K562 (cell line): ENCODE measurements around the gene RING1. TPM values are rescaled to one million over a fixed set of nuclear protein-coding genes. Genes with fewer than 3 reads are reported as not detected.

ENCODE experiments used
- BMI1 ChIP-seq: fragments of 150-350 bp; IDR thresholded peaks from 2 replicates; pipeline ENCODE4 v1.6.1; 2014; ENCODE audit warnings: low read length
- CBFA2T2 ChIP-seq: fragments of 450-650 bp; conservative IDR thresholded peaks from 2 replicates; pipeline ENCODE4 v1.6.1; 2017; ENCODE audit warnings: mild to moderate bottlenecking
- CTCF ChIP-seq, 3 experiments: IDR thresholded peaks in 2 of 3; conservative IDR thresholded peaks in 1 of 3; 2 replicates each; pipeline ENCODE4 v1.5.1; 2011 to 2012; ENCODE audit warnings: low read length in 3 of 3, mild to moderate bottlenecking in 3 of 3, control low read depth in 2 of 3, improper control_type of control experiment in 1 of 3, inconsistent platforms in 1 of 3, low read depth in 1 of 3, mixed read lengths in 1 of 3, moderate library complexity in 1 of 3; ENCODE audit not compliant: insufficient read depth in 2 of 3
- EP400 ChIP-seq: fragments of 450-650 bp; IDR thresholded peaks from 2 replicates; pipeline ENCODE4 v1.6.1; 2017; ENCODE audit warnings: antibody characterized with exemption, mild to moderate bottlenecking, moderate library complexity
- ESRRA ChIP-seq: fragments of 450-650 bp; IDR thresholded peaks from 2 replicates; pipeline ENCODE4 v1.6.1; 2014; ENCODE audit warnings: low read depth, mild to moderate bottlenecking, moderate library complexity, borderline replicate concordance
- HMGN3 ChIP-seq: IDR thresholded peaks from 2 replicates; pipeline ENCODE4 v1.6.1; 2011; ENCODE audit warnings: borderline replicate concordance, low read depth, mild to moderate bottlenecking, mixed read lengths, low read length; ENCODE audit not compliant: insufficient read length; ENCODE audit errors: extremely low read depth
- HNRNPUL1 ChIP-seq: fragments of 200-400 bp; formaldehyde crosslinking; IDR thresholded peaks from 2 replicates; pipeline ENCODE4 v1.6.1; 2017; ENCODE audit warnings: low read length
- KLF6 ChIP-seq: fragments of 250-450 bp; sonication (Bioruptor Pico); IDR thresholded peaks from 2 replicates; pipeline ENCODE4 v1.4.0; 2020; ENCODE audit warnings: mild to moderate bottlenecking, moderate library complexity, borderline replicate concordance
- LEF1 ChIP-seq: fragments of 450-650 bp; IDR thresholded peaks from 2 replicates; pipeline ENCODE4 v1.6.1; 2016; ENCODE audit warnings: mild to moderate bottlenecking
- MTA2 ChIP-seq: fragments of 450-650 bp; IDR thresholded peaks from 2 replicates; pipeline ENCODE4 v1.6.1; 2016; ENCODE audit warnings: low read depth
- POLR2G ChIP-seq: fragments of 200-400 bp; formaldehyde crosslinking; IDR thresholded peaks from 2 replicates; pipeline ENCODE4 v1.6.1; 2017; ENCODE audit warnings: low read depth, mild to moderate bottlenecking, antibody characterized with exemption, low read length, moderate library complexity
- RCOR1 ChIP-seq, 2 experiments: IDR thresholded peaks; 2 replicates each; pipeline ENCODE4 v1.6.1; 2012; ENCODE audit warnings: low read depth in 2 of 2, low read length in 2 of 2, borderline replicate concordance in 1 of 2, improper control_type of control experiment in 1 of 2
- TFE3 ChIP-seq: fragments of 450-650 bp; formaldehyde crosslinking; IDR thresholded peaks from 2 replicates; pipeline ENCODE4 v1.4.0; 2020; ENCODE audit warnings: mild to moderate bottlenecking, mixed read lengths
- TOE1 ChIP-seq, 2 experiments: fragments of 450-650 bp in 1 of 2; sonication (generic) in 1 of 2; formaldehyde crosslinking in 1 of 2; IDR thresholded peaks; 2 replicates each; pipeline versions ENCODE4 v1.7.1 to v1.8.0; 2016 to 2022; ENCODE audit warnings: borderline replicate concordance in 2 of 2, mild to moderate bottlenecking in 2 of 2, antibody characterized with exemption in 1 of 2, inconsistent platforms in 1 of 2, low read depth in 1 of 2, missing genetic modification reagents in 1 of 2, moderate library complexity in 1 of 2
- U2AF2 ChIP-seq: fragments of 200-400 bp; formaldehyde crosslinking; optimal IDR thresholded peaks from 2 replicates; pipeline ENCODE3; 2017; ENCODE audit warnings: low read depth, mild to moderate bottlenecking, low read length
- ZBTB26 ChIP-seq: fragments of 450-650 bp; formaldehyde crosslinking; IDR thresholded peaks from 2 replicates; pipeline ENCODE4 v1.4.0; 2022; ENCODE audit warnings: missing genetic modification characterization
- ZNF76 ChIP-seq: fragments of 250-450 bp; sonication (Bioruptor Pico); IDR thresholded peaks from 2 replicates; pipeline ENCODE4 v1.4.0; 2020; ENCODE audit warnings: mild to moderate bottlenecking, moderate library complexity, borderline replicate concordance
- polyA plus RNA-seq, 8 experiments: library from polyadenylated mRNA; depleted of rRNA in 4 of 8; stranded (reverse) in 5 of 8; unstranded in 3 of 8; fragments of >200 nt; fragmentation: Nextera tagmentation in 2 of 8; fragmentation: Illumina TruSeq in 1 of 8; extraction: Ambion mirVana in 2 of 8; extraction: Trizol in 1 of 8; gene quantifications; 2 replicates each; pipeline versions ENCODE4 v1.2.1 to v1.2.3, GENCODE V29; 2011 to 2014; ENCODE audit warnings: inconsistent platforms in 1 of 8, missing spikeins in 1 of 8
- total RNA-seq, 7 experiments: library from RNA; depleted of rRNA in 6 of 7; stranded (reverse); fragments of >200 nt in 6 of 7; fragmentation: Illumina TruSeq in 2 of 7; extraction: Trizol in 2 of 7; gene quantifications; 2 replicates each; pipeline versions ENCODE4 v1.2.1 to v1.2.3, GENCODE V29; 2011 to 2021; ENCODE audit warnings: low replicate concordance in 1 of 7

Gene RING1
- total and polyA plus RNA-seq, 9 of the 15 experiments (the other 6 are each of a cell fraction or from before 2014, with no cell fraction given) = 4.2 to 59.1 (median 36.9) TPM

GRCh38 chr6:33161354-33162331, 46.7 kb upstream of the RING1 start (continued):
- TF ChIP-seq RCOR1 (IDR thresholded peaks at IDR 0.05; ENCODE audit: borderline replicate concordance in 1 of 2, low read depth in 2 of 2, low read length in 2 of 2) = peak in 1 of 2 experiments; percentile 52; a peak in 2 of 4 replicates
- TF ChIP-seq ZNF76 (CRISPR knock-in tag) = no peak
- peak; percentile 69 for TF ChIP-seq POLR2G
- TF ChIP-seq ESRRA = 0 out of 2 replicates have a peak, but pooled peaks have one; percentile 29
- peak; percentile 77 for TF ChIP-seq TFE3 (CRISPR knock-in tag)
- no peak for TF ChIP-seq U2AF2
- no peak for TF ChIP-seq TOE1 (IDR thresholded peaks at IDR 0.05; ENCODE audit: borderline replicate concordance)
- 0 out of 2 replicates have a peak, but pooled peaks have one; percentile 24 for TF ChIP-seq TOE1 (CRISPR knock-in tag; IDR thresholded peaks at IDR 0.05; ENCODE audit: borderline replicate concordance, low read depth)
- TF ChIP-seq EP400 = no peak; the same call in 1 of the 2 replicates
- TF ChIP-seq CTCF (IDR thresholded peaks at IDR 0.05 in 2 of 3, conservative IDR thresholded peaks at IDR 0.05 in 1 of 3; ENCODE audit: insufficient read depth in 2 of 3, low read depth in 1 of 3, low read length in 3 of 3) = peak; percentile 93 to 96 (median 94)
- no peak for TF ChIP-seq BMI1
- no peak for TF ChIP-seq KLF6 (CRISPR knock-in tag)
- peak; percentile 61 for TF ChIP-seq HMGN3
- no peak for TF ChIP-seq HNRNPUL1
- 0 out of 2 replicates have a peak, but pooled peaks have one; percentile 31 for TF ChIP-seq LEF1
- no peak for TF ChIP-seq MTA2
- no peak for TF ChIP-seq CBFA2T2
- TF ChIP-seq ZBTB26 (CRISPR knock-in tag) = no peak
